ENCODE data around the gene C19orf25. TPM values are rescaled to one million over a fixed set of nuclear protein-coding genes. Genes with fewer than 3 reads are reported as not detected.

The C19orf25 gene
- total and polyA plus RNA-seq, 9 of the 15 experiments (the other 6 are each of a cell fraction or from before 2014, with no cell fraction given): 0.79 to 96.0 (median 36.1) TPM

DNA sequence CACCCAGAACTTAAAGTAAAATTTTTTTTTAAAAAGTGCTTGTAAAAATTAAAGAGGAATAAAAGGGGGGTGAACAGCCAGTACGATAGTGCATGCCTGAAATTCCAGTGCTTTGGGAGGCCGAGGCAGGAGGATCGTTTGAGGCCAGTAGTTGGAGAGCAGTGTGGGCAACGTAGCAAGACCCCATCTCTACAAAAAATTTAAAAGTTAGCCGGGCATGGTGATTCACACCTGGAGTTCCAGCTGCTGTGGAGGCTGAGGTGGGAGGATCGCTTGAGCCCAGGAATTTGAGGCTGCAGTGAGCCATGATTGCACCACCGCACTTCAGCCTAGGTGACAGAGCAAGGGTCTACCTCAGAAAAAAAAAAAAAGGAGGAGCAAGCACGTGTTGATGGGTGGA, 26.0 kb upstream of the C19orf25 start:
- Histone ChIP-seq H3K9me3 (replicated peaks; ENCODE audit: control insufficient read depth, insufficient read depth, low read depth, low read length) (no peaks in the 10 kb centered on the region), H3K27me3 (ENCODE audit: control insufficient read depth in 2 of 2, insufficient read depth in 2 of 2, low read length in 2 of 2) (no peaks in the 10 kb centered on the region), H3K36me3 (ENCODE audit: control insufficient read depth, insufficient read depth, low read length) (peaks cover 10% of the 10 kb centered on the region; the same call in 2 of the 3 replicates), H3K4me2 (ENCODE audit: insufficient read depth, low read length) (no peak overlapping the region), H3K9me1 (ENCODE audit: control insufficient read depth, insufficient read depth, low read length) (no peaks in the 10 kb centered on the region), H3K79me2 (ENCODE audit: control insufficient read depth, insufficient read depth, low read length) (no peaks in the 10 kb centered on the region), H3K27ac (ENCODE audit: extremely low read depth, low read depth, low read length) (no peak overlapping the region), H4K20me1 (replicated peaks; ENCODE audit: control insufficient read depth, insufficient read depth, low read length) (no peaks in the 10 kb centered on the region), H2AFZ (ENCODE audit: low read depth, low read length) (no peak overlapping the region), H3K4me1 (replicated peaks in 1 of 2; ENCODE audit: control insufficient read depth in 2 of 2, insufficient read depth in 2 of 2, low read length in 2 of 2) (peaks cover 12 to 60% of the 10 kb centered on the region in 2 experiments; a peak in 4 of 5 replicates), H3K4me3 (no peak overlapping the region), H3K9ac (ENCODE audit: insufficient read depth in 1 of 2, low read depth in 2 of 2, low read length in 2 of 2) (no peak overlapping the region)
- intact Hi-C loops (cut with micrococcal nuclease) (no loop called here), in situ Hi-C loops (cut with MboI) (loop anchor here (5.0 kb wide), 1 partner anchor 48 kb away; no protein-coding TSS in a partner anchor)
- ChIA-PET POLR2A (interaction anchor here (0.6 kb wide), 2 partner anchors 13 to 1170 kb away, joined by 3 read pairs; no protein-coding TSS in a partner anchor), CTCF (ENCODE audit: low intra/inter-chr PET ratio) (no interaction called here)
- 69% methylated on average over 8 of the region's 8 CpGs for WGBS (ENCODE audit: insufficient coverage, low coverage, missing lambda C conversion rate)
- BruUV-seq (replicated peaks): no TSS peak
- ATAC-seq: no peak
- DNase-seq (ENCODE audit: extremely low read depth in 1 of 4, low spot score in 3 of 4): no peak
- FAIRE-seq: no peak
- TF ChIP-seq ZNF121 (CRISPR knock-in tag; conservative IDR thresholded peaks at IDR 0.05) (peak; percentile 48), ZZZ3 (IDR thresholded peaks at IDR 0.05) (no peak)

DNA sequence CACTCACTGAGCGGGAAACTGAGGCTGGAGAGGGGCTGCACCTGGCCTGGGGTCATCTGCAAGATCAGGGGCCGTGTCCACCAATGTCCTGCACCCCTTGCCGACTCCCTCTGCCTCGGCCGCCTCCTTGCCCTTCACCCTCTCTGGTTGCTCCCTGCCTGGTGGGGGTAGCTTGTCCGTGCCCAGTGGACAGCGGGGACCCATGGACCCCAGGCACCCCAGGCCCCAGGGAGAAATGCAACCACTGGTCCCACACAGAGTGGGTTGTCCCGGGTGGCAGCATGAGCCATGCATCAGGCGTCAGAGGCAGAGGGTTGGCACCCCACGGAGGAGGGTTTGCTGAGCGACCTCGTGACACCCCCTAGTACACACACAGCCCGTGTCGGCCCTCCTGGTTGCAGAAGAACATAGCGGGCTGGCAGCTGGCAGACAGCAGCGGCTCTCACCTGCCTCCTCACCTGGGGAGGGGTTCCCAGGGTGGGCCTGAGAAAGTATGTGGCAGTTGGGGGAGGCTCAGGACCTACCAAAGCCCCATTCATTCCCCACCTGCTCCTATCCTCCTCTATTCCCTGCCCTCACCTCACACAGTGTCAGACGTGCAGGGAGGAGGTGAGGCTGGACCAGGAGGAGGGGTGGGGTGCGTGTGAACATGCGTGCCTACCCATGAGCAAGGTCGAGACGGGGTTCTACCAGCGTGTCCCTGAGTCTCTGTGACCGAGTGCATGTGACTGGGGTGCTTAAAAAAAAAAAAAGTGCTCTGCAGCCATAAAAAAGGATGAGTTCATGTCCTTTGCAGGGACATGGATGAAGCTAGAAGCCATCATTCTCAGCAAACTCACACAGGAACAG, 25.1 kb upstream of the C19orf25 start:
- H4K20me1 ChIP-seq (replicated peaks; ENCODE audit: control insufficient read depth, insufficient read depth, low read length): no peaks in the 10 kb centered on the region
- H3K9me1 ChIP-seq (ENCODE audit: control insufficient read depth, insufficient read depth, low read length): no peaks in the 10 kb centered on the region
- H3K27ac ChIP-seq (ENCODE audit: extremely low read depth, low read depth, low read length): no peak overlapping the region
- no peaks in the 10 kb centered on the region for H3K9me3 ChIP-seq (replicated peaks; ENCODE audit: control insufficient read depth, insufficient read depth, low read depth, low read length)
- BruUV-seq (replicated peaks): no TSS peak
- H3K4me2 ChIP-seq (ENCODE audit: insufficient read depth, low read length): no peak overlapping the region
- in situ Hi-C loops (cut with MboI) (no loop called here), intact Hi-C loops (cut with micrococcal nuclease) (no loop called here)
- DNase-seq (ENCODE audit: extremely low read depth in 1 of 4, low spot score in 3 of 4): no peak
- no peak for FAIRE-seq
- POLR2A ChIA-PET: interaction anchor here (0.6 kb wide), 1 partner anchor 12 kb away, joined by 3 read pairs; no protein-coding TSS in a partner anchor
- H3K4me1 ChIP-seq (replicated peaks in 1 of 2; ENCODE audit: control insufficient read depth in 2 of 2, insufficient read depth in 2 of 2, low read length in 2 of 2): peaks cover 12 to 66% of the 10 kb centered on the region in 2 experiments; a peak in 4 of 5 replicates
- 78% methylated on average over 23 of the region's 23 CpGs for WGBS (ENCODE audit: insufficient coverage, low coverage, missing lambda C conversion rate)
- no peak overlapping the region; the same call in 1 of the 2 replicates for H2AFZ ChIP-seq (ENCODE audit: low read depth, low read length)
- H3K4me3 ChIP-seq: no peak overlapping the region
- H3K9ac ChIP-seq (ENCODE audit: insufficient read depth in 1 of 2, low read depth in 2 of 2, low read length in 2 of 2): peak overlapping the region in 1 of 2 experiments; percentile 93; a peak in 2 of 4 replicates
- TF ChIP-seq, protein P1, sequence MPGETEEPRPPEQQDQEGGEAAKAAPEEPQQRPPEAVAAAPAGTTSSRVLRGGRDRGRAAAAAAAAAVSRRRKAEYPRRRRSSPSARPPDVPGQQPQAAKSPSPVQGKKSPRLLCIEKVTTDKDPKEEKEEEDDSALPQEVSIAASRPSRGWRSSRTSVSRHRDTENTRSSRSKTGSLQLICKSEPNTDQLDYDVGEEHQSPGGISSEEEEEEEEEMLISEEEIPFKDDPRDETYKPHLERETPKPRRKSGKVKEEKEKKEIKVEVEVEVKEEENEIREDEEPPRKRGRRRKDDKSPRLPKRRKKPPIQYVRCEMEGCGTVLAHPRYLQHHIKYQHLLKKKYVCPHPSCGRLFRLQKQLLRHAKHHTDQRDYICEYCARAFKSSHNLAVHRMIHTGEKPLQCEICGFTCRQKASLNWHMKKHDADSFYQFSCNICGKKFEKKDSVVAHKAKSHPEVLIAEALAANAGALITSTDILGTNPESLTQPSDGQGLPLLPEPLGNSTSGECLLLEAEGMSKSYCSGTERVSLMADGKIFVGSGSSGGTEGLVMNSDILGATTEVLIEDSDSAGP (CRISPR knock-in tag; IDR thresholded peaks at IDR 0.05): 0 out of 2 replicates have a peak, but pooled peaks have one; percentile 25
- TF ChIP-seq ZNF354B (CRISPR knock-in tag; IDR thresholded peaks at IDR 0.05): no peak
- H3K27me3 ChIP-seq (ENCODE audit: control insufficient read depth in 2 of 2, insufficient read depth in 2 of 2, low read length in 2 of 2): no peaks in the 10 kb centered on the region
- H3K79me2 ChIP-seq (ENCODE audit: control insufficient read depth, insufficient read depth, low read length): no peaks in the 10 kb centered on the region
- H3K36me3 ChIP-seq (ENCODE audit: control insufficient read depth, insufficient read depth, low read length): peaks cover 10% of the 10 kb centered on the region; the same call in 2 of the 3 replicates
- CTCF ChIA-PET (ENCODE audit: low intra/inter-chr PET ratio): no interaction called here
- no peak for ATAC-seq

Data from K562 (cell line).